HL-60 (cell line): ENCODE results near the gene GADD45B.

Experiments
- GABPA ChIP-seq: IDR thresholded peaks from 2 replicates; pipeline ENCODE4 v1.6.1; 2012; ENCODE audit warnings: low read depth
- POLR2AphosphoS5 ChIP-seq: IDR thresholded peaks from 2 replicates; pipeline ENCODE4 v1.6.1; 2012; ENCODE audit warnings: low read depth
- TF ChIP-seq, protein P1 (sequence below): IDR thresholded peaks from one replicate; pipeline ENCODE4 v1.5.1; 2011; ENCODE audit warnings: low read length, control low read depth, inconsistent platforms; ENCODE audit not compliant: insufficient read depth

DNA sequence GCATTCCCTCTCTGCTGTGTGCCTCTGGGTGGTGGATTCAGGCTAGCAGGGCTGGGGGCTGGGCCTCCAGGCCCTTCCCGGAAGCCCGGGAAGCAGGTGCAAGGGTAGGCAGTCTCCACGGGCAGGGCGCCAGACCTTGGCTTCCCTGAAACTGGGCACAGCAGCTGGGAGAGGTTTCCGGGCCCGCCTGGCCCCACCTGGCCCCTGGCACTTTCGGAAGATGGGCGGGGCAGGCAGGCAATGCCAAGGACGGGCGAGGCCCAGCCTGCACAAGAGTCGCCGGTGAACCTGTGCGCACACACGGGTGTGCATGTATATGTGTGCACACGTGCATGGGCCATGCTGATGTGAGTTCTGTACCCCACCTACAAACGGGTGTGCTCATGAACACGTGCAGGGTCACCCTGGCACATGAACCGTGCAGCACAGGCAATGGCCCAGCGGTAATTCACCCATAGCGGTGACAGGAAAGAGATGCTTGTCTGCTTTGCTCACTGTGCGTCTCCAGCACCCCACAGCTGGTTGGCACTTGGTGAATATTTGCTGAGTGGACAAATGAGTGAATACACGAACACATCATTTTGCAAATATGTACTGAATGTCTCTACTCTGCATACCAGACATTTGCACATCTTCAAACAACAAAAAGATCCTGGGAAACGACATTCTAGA, 15.3 kb downstream of the GADD45B start:
- 0 out of 2 replicates have a peak, but pooled peaks have one; percentile 25 for TF ChIP-seq POLR2AphosphoS5
- TF ChIP-seq, protein P1, sequence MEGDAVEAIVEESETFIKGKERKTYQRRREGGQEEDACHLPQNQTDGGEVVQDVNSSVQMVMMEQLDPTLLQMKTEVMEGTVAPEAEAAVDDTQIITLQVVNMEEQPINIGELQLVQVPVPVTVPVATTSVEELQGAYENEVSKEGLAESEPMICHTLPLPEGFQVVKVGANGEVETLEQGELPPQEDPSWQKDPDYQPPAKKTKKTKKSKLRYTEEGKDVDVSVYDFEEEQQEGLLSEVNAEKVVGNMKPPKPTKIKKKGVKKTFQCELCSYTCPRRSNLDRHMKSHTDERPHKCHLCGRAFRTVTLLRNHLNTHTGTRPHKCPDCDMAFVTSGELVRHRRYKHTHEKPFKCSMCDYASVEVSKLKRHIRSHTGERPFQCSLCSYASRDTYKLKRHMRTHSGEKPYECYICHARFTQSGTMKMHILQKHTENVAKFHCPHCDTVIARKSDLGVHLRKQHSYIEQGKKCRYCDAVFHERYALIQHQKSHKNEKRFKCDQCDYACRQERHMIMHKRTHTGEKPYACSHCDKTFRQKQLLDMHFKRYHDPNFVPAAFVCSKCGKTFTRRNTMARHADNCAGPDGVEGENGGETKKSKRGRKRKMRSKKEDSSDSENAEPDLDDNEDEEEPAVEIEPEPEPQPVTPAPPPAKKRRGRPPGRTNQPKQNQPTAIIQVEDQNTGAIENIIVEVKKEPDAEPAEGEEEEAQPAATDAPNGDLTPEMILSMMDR, result no peak
- TF ChIP-seq GABPA, result no peak
